DMS53 (cell line): ENCODE measurements around the gene PAQR6.

ENCODE experiments used
- DNase-seq: peaks from one replicate; lab custom pipeline; 2025; lab: John Stamatoyannopoulos, UW

The PAQR6 gene

GRCh38 chr1:156247460-156248322, at the start of gene PAQR6:
Gene PAQR6 (minus strand): TSS chr1:156248056. CDS start chr1:156246731, 1,325 bp downstream.
- peak; percentile 64 for DNase-seq

GRCh38 chr1:156295391-156295947, 47.6 kb upstream of the PAQR6 start, which contains the start of gene GLMP:
Gene GLMP (minus strand): TSS chr1:156295679. CDS start chr1:156295645, 34 bp downstream.
- peak; percentile 76 for DNase-seq

- no peak for DNase-seq
Observed at GRCh38 chr1:156293895-156294294, 46.0 kb upstream of the PAQR6 start.

- DNase-seq = no peak
Observed at GRCh38 chr1:156293098-156293434, 45.2 kb upstream of the PAQR6 start.

- DNase-seq = peak; percentile 90
Observed at GRCh38 chr1:156291226-156292061, 43.6 kb upstream of the PAQR6 start.

GRCh38 chr1:156289857-156290256, 42.0 kb upstream of the PAQR6 start:
- no peak for DNase-seq

GRCh38 chr1:156286061-156286460, 38.2 kb upstream of the PAQR6 start:
- no peak for DNase-seq

- no peak for DNase-seq
Observed at GRCh38 chr1:156285437-156285836, 37.6 kb upstream of the PAQR6 start.

- no peak for DNase-seq
Observed at GRCh38 chr1:156284757-156285156, 36.9 kb upstream of the PAQR6 start.

GRCh38 chr1:156284112-156284511, 36.3 kb upstream of the PAQR6 start, which contains the start of gene TMEM79:
Gene TMEM79 (plus strand): TSS chr1:156284325. CDS start chr1:156285227, 902 bp downstream.
- peak; percentile 43 for DNase-seq

- no peak for DNase-seq
Observed at GRCh38 chr1:156283521-156283920, 35.7 kb upstream of the PAQR6 start.

GRCh38 chr1:156282479-156283222, 34.8 kb upstream of the PAQR6 start, which contains the start of gene SMG5:
Gene SMG5 (minus strand): TSS chr1:156282825. CDS start chr1:156282680, 145 bp downstream.
- DNase-seq = peak; percentile 99

GRCh38 chr1:156281693-156282478, 34.0 kb upstream of the PAQR6 start:
- peak; percentile 74 for DNase-seq

- DNase-seq = no peak
Observed at GRCh38 chr1:156281281-156281680, 33.4 kb upstream of the PAQR6 start.

GRCh38 chr1:156279837-156280236, 32.0 kb upstream of the PAQR6 start:
- DNase-seq = no peak

GRCh38 chr1:156276966-156277381, 29.1 kb upstream of the PAQR6 start:
- no peak for DNase-seq

- no peak for DNase-seq
Observed at GRCh38 chr1:156276532-156276931, 28.7 kb upstream of the PAQR6 start.

GRCh38 chr1:156270314-156270713, 22.5 kb upstream of the PAQR6 start:
- no peak for DNase-seq

GRCh38 chr1:156268336-156268735, 20.5 kb upstream of the PAQR6 start:
- no peak for DNase-seq

- no peak for DNase-seq
Observed at GRCh38 chr1:156266051-156266450, 18.2 kb upstream of the PAQR6 start.

GRCh38 chr1:156263288-156263655, 15.4 kb upstream of the PAQR6 start:
- DNase-seq = no peak
